HL-60/S4 (cell line): ENCODE results near the gene RTN4R.
"Not testable (repeated sequence)": the region's sequence is repeated elsewhere in the genome, so short reads cannot be mapped to it uniquely, and the experiment has no call there.

Experiments
- in situ Hi-C: fragments of 300-500 bp; cut with MboI; formaldehyde crosslinking; loops from 2 replicates; pipeline ENCODE4 v1.14.3; 2022; ENCODE audit warnings: low sequenced_read_pairs

The RTN4R gene

GRCh38 chr22:20273758-20274181 lies 5.7 kb upstream of the RTN4R start:
- in situ Hi-C loops: loop anchor here (10.0 kb wide), 1 partner anchor 119 kb away; the partner anchor contains the start of gene CCDC188

GRCh38 chr22:20272700-20273099 lies 4.6 kb upstream of the RTN4R start:
- in situ Hi-C loops: loop anchor here (10.0 kb wide), 1 partner anchor 118 kb away; the partner anchor contains the start of gene CCDC188

DNA sequence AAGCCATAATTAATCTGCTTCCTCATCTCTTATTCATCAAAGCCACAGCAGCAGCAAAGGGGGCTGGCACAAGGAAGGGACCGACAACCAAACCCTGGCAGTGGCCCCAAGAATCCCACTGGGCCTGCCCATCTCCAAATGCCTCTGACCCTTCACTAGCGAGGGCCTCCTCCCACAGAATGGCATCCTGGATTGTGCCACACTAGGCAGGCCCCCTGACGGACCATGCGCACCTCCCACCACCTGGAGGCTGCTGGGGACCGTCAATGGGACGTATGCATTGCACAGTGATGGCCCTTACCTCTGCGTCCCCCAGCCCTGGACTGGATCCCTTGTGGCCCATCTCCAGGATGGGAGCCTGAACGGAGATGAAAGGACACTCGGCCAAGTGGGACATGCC lies 4.1 kb upstream of the RTN4R start:
- in situ Hi-C loops: loop anchor here (10.0 kb wide), 1 partner anchor 117 kb away; the partner anchor contains the start of gene CCDC188

- in situ Hi-C loops: loop anchor here (10.0 kb wide), 1 partner anchor 117 kb away; the partner anchor contains the start of gene CCDC188
Observed at GRCh38 chr22:20271114-20271994, 3.2 kb upstream of the RTN4R start.

GRCh38 chr22:20270190-20271113 lies 2.3 kb upstream of the RTN4R start:
- in situ Hi-C loops: loop anchor here (10.0 kb wide), 1 partner anchor 116 kb away; the partner anchor contains the start of gene CCDC188

GRCh38 chr22:20269673-20270072 lies 1.6 kb upstream of the RTN4R start:
- in situ Hi-C loops: loop anchor here (10.0 kb wide), 1 partner anchor 115 kb away; the partner anchor contains the start of gene CCDC188

GRCh38 chr22:20269201-20269600 lies 1.1 kb upstream of the RTN4R start:
- in situ Hi-C loops: not testable (repeated sequence)

DNA sequence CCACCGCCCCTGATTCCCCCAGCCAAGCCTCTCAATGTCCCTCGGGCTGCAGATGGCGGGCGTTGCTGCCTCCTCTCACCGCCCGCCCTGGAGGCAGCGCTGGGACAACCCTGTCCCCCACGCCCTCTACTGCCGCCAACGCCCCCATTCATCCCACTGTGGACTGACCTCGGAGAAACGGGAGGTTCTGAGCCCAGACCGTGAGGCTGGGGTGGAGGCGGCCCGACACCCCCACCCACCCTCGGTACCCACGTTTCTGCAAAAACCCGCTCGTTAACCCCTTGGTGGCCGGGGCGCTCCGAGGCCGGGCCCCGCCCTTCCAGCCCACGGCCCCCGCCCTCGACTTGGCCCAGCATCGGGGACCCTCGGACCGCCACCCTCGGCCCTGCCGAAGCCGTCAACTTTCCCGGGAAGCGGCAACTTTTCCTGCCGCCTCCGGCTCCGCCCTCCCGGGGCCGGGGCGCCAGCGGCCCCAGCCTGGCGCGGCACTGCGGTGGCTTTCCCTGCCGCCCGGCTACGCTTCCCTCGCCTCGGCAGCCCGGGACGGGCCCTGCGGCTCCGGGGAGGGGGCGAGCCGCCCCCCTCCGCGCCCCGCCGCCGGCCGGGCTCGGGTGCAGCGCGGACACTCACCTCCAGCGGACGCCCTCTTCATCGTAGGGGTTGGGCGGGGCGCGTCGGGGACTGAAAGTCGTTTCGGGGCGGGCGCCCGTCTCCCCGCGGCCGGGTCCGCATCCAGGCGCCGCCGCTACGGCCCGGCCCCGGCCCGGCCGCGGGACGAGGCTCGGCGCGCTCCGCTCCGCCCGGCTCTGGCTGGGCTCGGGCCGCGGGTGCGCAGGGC lies 458 bp downstream of the RTN4R start:
- in situ Hi-C loops: no loop called here

- in situ Hi-C loops: not testable (repeated sequence)
Observed at GRCh38 chr22:20266667-20267440, 1.3 kb downstream of the RTN4R start.

DNA sequence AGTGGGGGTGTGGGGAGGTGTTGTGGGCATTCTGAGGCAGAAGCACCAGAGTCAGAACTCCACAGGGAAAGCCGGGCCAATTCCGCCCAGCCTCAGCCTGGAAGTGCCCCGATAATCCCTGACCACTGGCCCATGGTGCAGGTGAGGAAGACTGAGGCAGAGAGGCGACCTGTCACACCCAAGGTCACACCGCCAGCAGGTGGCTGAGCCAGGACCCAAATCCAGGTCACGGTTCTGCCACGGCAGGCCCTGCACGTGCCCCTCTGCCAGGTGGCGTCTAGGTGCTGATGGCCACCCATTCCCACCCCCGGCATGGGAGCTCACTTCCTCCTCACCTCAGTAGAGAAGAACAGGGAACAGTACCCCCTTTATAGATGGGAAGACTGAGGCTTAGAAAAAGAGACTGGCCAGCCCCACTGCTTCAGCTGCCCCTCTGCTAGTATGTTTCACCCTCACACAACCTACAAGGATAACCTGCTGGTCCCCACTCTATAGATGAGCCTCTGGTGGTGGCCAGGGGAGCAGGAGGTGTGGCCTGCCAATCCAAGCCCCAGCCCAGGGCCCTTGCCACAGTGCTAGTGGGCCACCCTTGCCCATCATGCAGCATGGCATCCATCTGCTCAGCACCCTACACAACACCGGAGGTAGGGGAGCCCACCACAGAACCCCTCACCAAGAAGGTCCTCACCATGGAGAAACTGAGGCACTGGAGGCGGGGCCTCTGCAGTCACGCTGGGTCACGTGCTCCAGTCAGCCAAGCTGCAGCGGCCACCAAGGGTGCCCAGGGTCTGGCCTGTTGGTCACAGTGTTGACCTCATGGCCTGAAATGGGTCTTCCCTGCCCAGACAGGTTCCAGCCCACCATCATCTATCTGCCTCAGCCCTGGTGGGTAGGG lies 2.1 kb downstream of the RTN4R start:
- in situ Hi-C loops: not testable (repeated sequence)

DNA sequence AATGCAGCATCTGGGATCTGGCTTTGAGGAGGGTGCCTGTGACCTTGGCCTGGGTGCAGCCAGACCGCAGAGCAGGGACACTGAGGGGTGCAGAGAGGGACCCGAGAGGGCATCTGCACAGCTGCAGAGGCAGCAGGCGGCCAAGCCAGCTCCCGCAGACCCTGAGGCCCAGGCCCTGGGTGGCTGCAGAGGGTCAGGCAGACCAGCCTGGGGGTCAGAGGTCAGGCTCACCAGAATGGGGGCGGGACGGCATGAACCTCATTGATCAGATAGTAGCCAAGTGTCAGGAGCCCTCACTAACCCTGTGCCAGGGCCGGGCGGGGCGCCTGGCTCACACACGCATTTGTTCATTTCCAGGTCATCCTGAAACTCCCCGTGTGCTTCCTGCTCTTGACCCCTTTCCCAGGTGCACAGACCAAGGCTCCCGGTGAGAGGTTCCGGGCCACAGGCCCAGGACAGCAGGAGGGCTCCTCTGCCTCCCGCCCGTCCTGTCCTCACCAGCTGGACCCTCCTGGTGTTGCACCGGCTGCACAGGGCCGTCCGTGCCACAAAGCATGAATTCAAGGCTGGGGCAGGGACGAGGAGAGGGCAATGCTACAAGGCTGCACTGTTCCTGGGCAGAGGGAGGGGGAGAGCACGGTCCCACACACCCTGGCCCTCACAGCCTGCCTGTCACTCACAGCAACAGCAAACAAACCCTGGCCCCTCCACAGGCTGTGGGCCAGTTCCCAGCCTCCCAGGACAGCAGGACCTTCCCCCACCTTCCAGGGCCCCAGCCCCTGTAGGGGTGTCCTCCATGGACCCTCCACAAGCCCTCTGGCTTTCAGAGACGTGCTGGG lies 3.3 kb downstream of the RTN4R start:
- in situ Hi-C loops: no loop called here

DNA sequence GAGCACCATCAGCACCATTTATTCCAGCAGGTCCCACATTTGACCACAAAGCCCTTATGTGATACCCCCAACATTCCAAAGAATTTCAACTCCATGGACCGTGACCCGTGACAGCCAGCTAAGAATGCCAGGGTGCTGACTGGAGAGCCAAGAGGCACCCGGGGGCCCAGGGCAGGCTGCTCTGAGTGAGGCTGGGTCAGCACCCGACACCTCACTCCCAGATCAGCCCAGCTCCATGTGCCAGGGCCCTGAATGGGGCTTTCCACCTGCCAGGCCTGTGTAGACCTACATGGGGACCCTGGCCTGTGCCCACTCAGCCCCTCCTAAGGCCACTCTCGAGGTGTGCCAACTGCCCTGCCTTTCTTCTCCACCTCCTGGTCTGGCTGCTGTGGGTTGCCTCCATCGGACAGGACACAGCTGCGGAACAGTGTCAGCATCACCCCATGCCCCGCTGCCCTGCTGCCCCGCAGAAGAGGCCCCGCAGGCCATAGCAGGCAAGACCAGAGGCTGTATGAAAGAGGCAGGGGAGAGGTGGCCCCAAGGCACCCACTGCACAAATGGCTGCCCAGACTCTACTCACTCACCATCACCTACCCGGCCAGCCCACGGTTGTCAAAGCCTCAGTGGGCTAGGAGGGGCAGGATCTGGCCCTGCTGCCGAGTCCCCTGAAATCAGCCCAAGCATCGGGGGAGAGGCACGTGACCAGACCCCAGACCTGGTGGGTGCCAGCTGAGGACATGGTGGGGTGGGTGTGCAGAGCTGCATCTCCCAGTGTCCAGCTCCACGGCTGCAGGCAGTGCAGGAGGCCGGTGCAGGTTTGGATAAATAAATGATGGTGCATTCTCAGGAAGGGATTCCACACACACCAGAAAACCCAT lies 4.5 kb downstream of the RTN4R start:
- in situ Hi-C loops: not testable (repeated sequence)

GRCh38 chr22:20262582-20263147 lies 5.5 kb downstream of the RTN4R start:
- in situ Hi-C loops: no loop called here

- in situ Hi-C loops: no loop called here
Observed at GRCh38 chr22:20261848-20262581, 6.1 kb downstream of the RTN4R start.

GRCh38 chr22:20260071-20260765 lies 7.9 kb downstream of the RTN4R start:
- in situ Hi-C loops: no loop called here
